Right lobe of liver (tissue), 6 donors: ENCODE data around the gene PKD2. TPM values are rescaled to one million over a fixed set of nuclear protein-coding genes. Genes with fewer than 3 reads are reported as not detected.

Experiments
- ATAC-seq, 4 donors: fragments of 200-7000 bp; cut with Tn5 transposase; one replicate each; pipeline ENCODE4 v1.9.1; 2020; ENCODE audit warnings: mild to moderate bottlenecking in 4 of 4, moderate library complexity in 4 of 4
- DNase-seq, 3 donors: peaks; one replicate each; pipeline ENCODE4 v3.0.0-alpha.2; 2020
- H3K27ac ChIP-seq, 3 donors: fragments of 200-600 bp; one replicate each; pipeline ENCODE4 v1.8.0; 2022
- H3K27me3 ChIP-seq, 2 donors: fragments of 200-600 bp; one replicate each; pipeline ENCODE4 v1.8.0; 2022
- H3K36me3 ChIP-seq, 4 donors: fragments of 200-600 bp; sonication (generic) in 1 of 4; one replicate each; pipeline versions ENCODE4 v1.5.1 to v1.8.0; 2017 to 2022; ENCODE audit warnings: control low read depth in 1 of 4
- H3K4me1 ChIP-seq, 4 donors: fragments of 200-600 bp; sonication (generic) in 1 of 4; one replicate each; pipeline versions ENCODE4 v1.5.1 to v1.8.0; 2017 to 2022; ENCODE audit warnings: control low read depth in 1 of 4
- H3K4me3 ChIP-seq, 3 donors: fragments of 200-600 bp; one replicate each; pipeline ENCODE4 v1.8.0; 2022
- H3K9me3 ChIP-seq, 4 donors: fragments of 200-600 bp; sonication (generic) in 1 of 4; one replicate each; pipeline versions ENCODE4 v1.5.1 to v1.8.0; 2017 to 2022; ENCODE audit warnings: control low read depth in 1 of 4
- POLR2A ChIP-seq: fragments of 450-650 bp; IDR thresholded peaks from one replicate; pipeline ENCODE4 v1.6.1; 2017; ENCODE audit warnings: antibody characterized with exemption, mild to moderate bottlenecking
- WGBS: methylation state at CpG from one replicate; pipeline ENCODE4 v1.1.6; 2018; ENCODE audit warnings: low coverage, low lambda C conversion rate; ENCODE audit not compliant: insufficient coverage; ENCODE audit errors: missing lambda C conversion rate; 5-methylcytosine and 5-hydroxymethylcytosine counted together
- intact Hi-C, 2 donors: fragments of 100-400 bp; cut with DNase I; formaldehyde crosslinking; loops; one replicate each; pipeline versions ENCODE4 v1.11.2 to v1.14.1; 2022
- total RNA-seq, 6 experiments: library from RNA; depleted of rRNA in 2 of 6; stranded (reverse); fragments of >200 nt in 2 of 6; fragmentation: NEBNext Ultra II Directional in 3 of 6; extraction: Animal tissue kit (Norgen Biotek cat#: 25700) in 3 of 6; gene quantifications; one replicate each; pipeline versions ENCODE4 v1.1.0 to v1.2.4, GENCODE V29; 2016 to 2023
- TF ChIP-seq, protein P1 (sequence below), 4 donors: fragments of 200-600 bp in 3 of 4; fragments of 450-650 bp in 1 of 4; IDR thresholded peaks; one replicate each; pipeline versions ENCODE4 v1.5.1 to v1.8.0; 2016 to 2022; ENCODE audit warnings: antibody characterized with exemption in 4 of 4, mild to moderate bottlenecking in 2 of 4
- donor health status: DM: no; HTN: yes; CAD: no.
- donor health status: DM: no; HTN: no; CAD: no.
- donor health status: DM: no; HTN: no; CAD: no.
- donor health status: DM: no; HTN: yes; CAD: no.
- donor health status: DM: no; HTN: yes; CAD: no.

PKD2 gene
- total RNA-seq, 6 experiments from 2014 or later: 5.5 to 9.0 (median 6.7) TPM

GRCh38 chr4:88001871-88002270 is 5.6 kb upstream of the PKD2 start:
- intact Hi-C loops: no loop called here
- TF ChIP-seq, protein P1, sequence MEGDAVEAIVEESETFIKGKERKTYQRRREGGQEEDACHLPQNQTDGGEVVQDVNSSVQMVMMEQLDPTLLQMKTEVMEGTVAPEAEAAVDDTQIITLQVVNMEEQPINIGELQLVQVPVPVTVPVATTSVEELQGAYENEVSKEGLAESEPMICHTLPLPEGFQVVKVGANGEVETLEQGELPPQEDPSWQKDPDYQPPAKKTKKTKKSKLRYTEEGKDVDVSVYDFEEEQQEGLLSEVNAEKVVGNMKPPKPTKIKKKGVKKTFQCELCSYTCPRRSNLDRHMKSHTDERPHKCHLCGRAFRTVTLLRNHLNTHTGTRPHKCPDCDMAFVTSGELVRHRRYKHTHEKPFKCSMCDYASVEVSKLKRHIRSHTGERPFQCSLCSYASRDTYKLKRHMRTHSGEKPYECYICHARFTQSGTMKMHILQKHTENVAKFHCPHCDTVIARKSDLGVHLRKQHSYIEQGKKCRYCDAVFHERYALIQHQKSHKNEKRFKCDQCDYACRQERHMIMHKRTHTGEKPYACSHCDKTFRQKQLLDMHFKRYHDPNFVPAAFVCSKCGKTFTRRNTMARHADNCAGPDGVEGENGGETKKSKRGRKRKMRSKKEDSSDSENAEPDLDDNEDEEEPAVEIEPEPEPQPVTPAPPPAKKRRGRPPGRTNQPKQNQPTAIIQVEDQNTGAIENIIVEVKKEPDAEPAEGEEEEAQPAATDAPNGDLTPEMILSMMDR (IDR thresholded peaks at IDR 0.05): no peak
- no peak for TF ChIP-seq POLR2A
- H3K27me3 ChIP-seq: no peaks in the 10 kb centered on the region
- no peaks in the 10 kb centered on the region for H3K36me3 ChIP-seq
- H3K4me1 ChIP-seq: no peaks in the 10 kb centered on the region
- DNase-seq (no peak), ATAC-seq (no peak)
- H3K9me3 ChIP-seq: no peaks in the 10 kb centered on the region
- WGBS: 73% methylated on average over 3 of the region's 3 CpGs
- no peak overlapping the region for H3K27ac ChIP-seq
- no peak overlapping the region for H3K4me3 ChIP-seq

- intact Hi-C loops: no loop called here
Observed at GRCh38 chr4:88002786-88003185, 4.6 kb upstream of the PKD2 start.

GRCh38 chr4:88003261-88003660 is 4.2 kb upstream of the PKD2 start:
- TF ChIP-seq, protein P1 (IDR thresholded peaks at IDR 0.05): no peak
- TF ChIP-seq POLR2A: no peak
- H3K27me3 ChIP-seq: no peaks in the 10 kb centered on the region
- H3K36me3 ChIP-seq: no peaks in the 10 kb centered on the region
- H3K4me3 ChIP-seq: no peak overlapping the region
- DNase-seq: no peak
- H3K9me3 ChIP-seq: no peaks in the 10 kb centered on the region
- H3K27ac ChIP-seq: no peak overlapping the region
- WGBS: 55% methylated on average over 3 of the region's 3 CpGs
- intact Hi-C loops: no loop called here
- H3K4me1 ChIP-seq: no peaks in the 10 kb centered on the region
- ATAC-seq: no peak

More at GRCh38 chr4:88002786-88003185, 4.6 kb upstream of the PKD2 start:
- Histone ChIP-seq H3K27me3 (no peaks in the 10 kb centered on the region), H3K4me1 (no peaks in the 10 kb centered on the region), H3K36me3 (no peaks in the 10 kb centered on the region), H3K9me3 (no peaks in the 10 kb centered on the region), H3K4me3 (no peak overlapping the region), H3K27ac (no peak overlapping the region)
- ATAC-seq (no peak), DNase-seq (no peak)
- TF ChIP-seq, protein P1 (IDR thresholded peaks at IDR 0.05): no peak
- TF ChIP-seq POLR2A: no peak
- 46% methylated on average over 4 of the region's 4 CpGs for WGBS

DNA sequence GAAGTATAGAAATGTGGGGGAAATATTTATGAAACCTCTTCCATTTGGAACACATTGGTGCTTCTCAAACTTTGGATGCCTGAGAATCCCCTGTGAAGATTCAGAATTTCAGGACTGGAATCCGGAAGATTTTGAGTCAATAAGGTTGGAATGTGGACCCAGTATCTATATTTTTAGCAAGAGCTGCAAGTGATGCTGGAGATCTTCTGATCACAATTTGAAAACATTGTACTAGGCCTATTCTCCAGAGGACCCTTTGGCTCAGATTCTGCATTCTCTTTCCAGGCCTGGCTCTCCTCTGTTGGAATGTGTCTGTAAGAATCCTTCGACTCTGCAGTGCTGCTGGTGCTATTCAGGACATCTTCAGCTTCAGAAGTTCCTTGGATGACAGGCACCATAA is 2.4 kb upstream of the PKD2 start:
- intact Hi-C loops: no loop called here
- Histone ChIP-seq H3K27ac (no peak overlapping the region), H3K9me3 (no peaks in the 10 kb centered on the region), H3K4me3 (no peak overlapping the region), H3K27me3 (no peaks in the 10 kb centered on the region), H3K36me3 (no peaks in the 10 kb centered on the region), H3K4me1 (peaks cover 0 to 11% (median 0%) of the 10 kb centered on the region in 4 donors)
- ATAC-seq: no peak
- no peak for TF ChIP-seq POLR2A
- TF ChIP-seq, protein P1 (IDR thresholded peaks at IDR 0.05): no peak
- no peak for DNase-seq
- 54% methylated on average over 2 of the region's 2 CpGs for WGBS

DNA sequence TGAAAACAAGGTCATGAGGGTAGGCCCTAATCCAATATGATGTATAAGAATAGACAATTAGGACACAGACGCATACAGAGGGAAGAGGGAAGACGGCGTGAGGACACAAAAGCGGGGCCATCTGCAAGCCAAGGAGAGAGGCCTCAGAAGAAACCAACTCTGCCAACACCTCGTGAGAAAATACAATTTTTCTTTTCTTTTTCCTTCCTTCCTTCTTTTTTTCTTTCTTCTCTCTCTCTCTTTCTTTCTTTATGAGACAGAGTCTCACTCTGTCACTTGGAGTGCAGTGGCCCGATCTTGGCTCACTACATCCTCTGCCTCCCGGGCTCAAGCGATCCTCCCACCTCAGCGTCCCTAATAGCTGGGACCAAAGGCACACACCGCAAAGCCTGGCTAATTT is 1.5 kb upstream of the PKD2 start:
- no peak for TF ChIP-seq POLR2A
- TF ChIP-seq, protein P1 (IDR thresholded peaks at IDR 0.05): no peak
- WGBS: 96% methylated on average over 7 of the region's 10 CpGs
- H3K4me1 ChIP-seq: peaks cover 0 to 11% (median 0%) of the 10 kb centered on the region in 4 donors
- H3K27me3 ChIP-seq: no peaks in the 10 kb centered on the region
- intact Hi-C loops: no loop called here
- ATAC-seq (no peak), DNase-seq (no peak)
- no peak overlapping the region for H3K4me3 ChIP-seq
- no peaks in the 10 kb centered on the region for H3K36me3 ChIP-seq
- H3K9me3 ChIP-seq: no peaks in the 10 kb centered on the region
- no peak overlapping the region for H3K27ac ChIP-seq
